ENCODE measurements around the gene DCXR. TPM values are rescaled to one million over a fixed set of nuclear protein-coding genes. Genes with fewer than 3 reads are reported as not detected.

Gene DCXR
- polyA plus RNA-seq, 4 donors: 41.1 to 147 (median 112) TPM

DNA sequence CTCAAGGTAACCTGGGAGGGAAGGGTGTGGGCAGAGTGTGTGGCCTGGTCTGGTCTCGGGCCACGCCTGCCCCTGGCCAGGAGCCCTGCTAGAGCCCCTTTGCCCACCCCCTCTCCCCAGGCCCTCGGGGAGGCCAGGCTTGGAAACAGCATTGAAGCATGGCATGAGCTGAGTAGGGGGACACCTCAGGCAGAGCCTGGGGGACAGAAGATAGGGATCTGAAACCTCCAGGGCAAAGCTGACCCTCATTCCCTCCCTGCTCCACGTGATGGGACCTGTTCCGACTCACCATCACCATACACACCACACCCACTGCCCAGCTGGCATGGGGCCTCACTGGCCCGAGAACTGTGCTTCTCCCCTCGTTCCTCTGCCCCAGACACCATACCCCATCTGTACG is 11.6 kb upstream of the DCXR start:
- 83 to 90% (median 88%) methylated on average over 8 of the region's 8 CpGs for WGBS, 3 donors
- FAIRE-seq: no peak
- Histone ChIP-seq H3K4me1 (ENCODE audit: control insufficient read depth in 3 of 3, insufficient read depth in 2 of 3, low read depth in 1 of 3, low read length in 2 of 3) (peaks cover 2 to 18% (median 4%) of the 10 kb centered on the region in 3 donors), H3K27ac (ENCODE audit: low read depth in 1 of 3, low read length in 2 of 3) (no peak overlapping the region), H3K27me3 (ENCODE audit: control insufficient read depth in 3 of 3, insufficient read depth in 3 of 3, low read length in 3 of 3) (no peaks in the 10 kb centered on the region), H3K36me3 (ENCODE audit: control insufficient read depth in 3 of 3, insufficient read depth in 2 of 3, low read depth in 1 of 3, low read length in 3 of 3) (peaks cover 0 to 55% (median 2%) of the 10 kb centered on the region in 3 donors), H3K9me3 (ENCODE audit: control insufficient read depth in 2 of 2, insufficient read depth in 1 of 2, low read depth in 1 of 2, low read length in 1 of 2) (no peaks in the 10 kb centered on the region), H3K4me3 (ENCODE audit: low read depth in 1 of 3, low read length in 3 of 3) (no peak overlapping the region)
- no peak for DNase-seq

DNA sequence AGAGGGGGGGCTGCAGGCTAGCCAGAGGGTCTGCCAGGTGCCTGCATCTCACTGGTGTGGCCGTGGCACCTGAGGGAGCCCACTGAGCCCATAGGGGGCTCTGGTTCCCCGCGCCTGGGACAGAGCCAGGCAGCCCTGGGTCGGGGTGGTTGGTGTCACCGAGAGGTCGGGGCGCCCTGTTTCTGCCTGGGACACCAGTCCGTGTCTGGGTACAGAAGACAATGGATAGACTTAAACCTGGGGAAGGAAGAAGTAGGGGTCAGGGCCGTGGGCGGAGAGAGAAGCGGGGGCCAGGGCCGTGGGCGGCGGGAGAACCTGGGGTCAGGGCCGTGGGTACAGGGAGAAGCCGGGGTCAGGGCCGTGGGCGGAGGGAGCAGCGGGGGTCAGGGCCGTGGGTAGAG is 11.1 kb upstream of the DCXR start:
- Histone ChIP-seq H3K27ac (ENCODE audit: low read depth in 1 of 3, low read length in 2 of 3) (no peak overlapping the region), H3K9me3 (ENCODE audit: control insufficient read depth in 2 of 2, insufficient read depth in 1 of 2, low read depth in 1 of 2, low read length in 1 of 2) (no peaks in the 10 kb centered on the region), H3K4me3 (ENCODE audit: low read depth in 1 of 3, low read length in 3 of 3) (no peak overlapping the region), H3K36me3 (ENCODE audit: control insufficient read depth in 3 of 3, insufficient read depth in 2 of 3, low read depth in 1 of 3, low read length in 3 of 3) (peaks cover 0 to 50% (median 2%) of the 10 kb centered on the region in 3 donors), H3K4me1 (ENCODE audit: control insufficient read depth in 3 of 3, insufficient read depth in 2 of 3, low read depth in 1 of 3, low read length in 2 of 3) (peaks cover 2 to 18% (median 4%) of the 10 kb centered on the region in 3 donors), H3K27me3 (ENCODE audit: control insufficient read depth in 3 of 3, insufficient read depth in 3 of 3, low read length in 3 of 3) (no peaks in the 10 kb centered on the region)
- WGBS, 3 donors: 87 to 91% (median 89%) methylated on average over 17 to 20 of the region's 20 CpGs
- FAIRE-seq (no peak), DNase-seq (no peak)

- no peak for DNase-seq
- H3K27me3 ChIP-seq (ENCODE audit: control insufficient read depth in 3 of 3, insufficient read depth in 3 of 3, low read length in 3 of 3): no peaks in the 10 kb centered on the region
- H3K27ac ChIP-seq (ENCODE audit: low read depth in 1 of 3, low read length in 2 of 3): no peak overlapping the region
- no peaks in the 10 kb centered on the region for H3K9me3 ChIP-seq (ENCODE audit: control insufficient read depth in 2 of 2, insufficient read depth in 1 of 2, low read depth in 1 of 2, low read length in 1 of 2)
- no peak overlapping the region for H3K4me3 ChIP-seq (ENCODE audit: low read depth in 1 of 3, low read length in 3 of 3)
- FAIRE-seq: no peak
- H3K4me1 ChIP-seq (ENCODE audit: control insufficient read depth in 3 of 3, insufficient read depth in 2 of 3, low read depth in 1 of 3, low read length in 2 of 3): peaks cover 2 to 14% (median 3%) of the 10 kb centered on the region in 3 donors
- 91 to 93% (median 93%) methylated on average over 23 to 25 of the region's 25 CpGs for WGBS, 3 donors
- H3K36me3 ChIP-seq (ENCODE audit: control insufficient read depth in 3 of 3, insufficient read depth in 2 of 3, low read depth in 1 of 3, low read length in 3 of 3): peaks cover 0 to 45% (median 2%) of the 10 kb centered on the region in 3 donors
Measured at GRCh38 chr17:82047914-82048570, 10.5 kb upstream of the DCXR start.

DNA sequence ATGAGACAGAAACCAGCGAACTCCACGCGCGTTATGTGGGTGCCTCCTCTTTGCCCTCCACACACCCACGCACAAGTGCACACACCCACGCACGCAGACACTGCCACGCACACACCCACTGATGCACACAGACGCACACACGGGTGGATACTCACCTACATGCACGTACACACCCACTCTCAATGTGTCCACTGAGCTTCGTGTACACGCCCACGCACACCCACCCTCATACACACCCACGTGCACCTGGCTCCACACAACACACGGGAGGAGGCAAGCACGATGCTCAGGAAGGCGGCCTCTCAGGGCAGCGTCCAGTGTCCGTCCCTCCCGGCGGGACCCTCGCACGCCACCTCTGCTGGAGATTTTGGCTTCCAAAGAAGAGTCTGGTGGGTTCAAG is 9.9 kb upstream of the DCXR start:
- no peak overlapping the region for H3K4me3 ChIP-seq (ENCODE audit: low read depth in 1 of 3, low read length in 3 of 3)
- no peak for FAIRE-seq
- no peaks in the 10 kb centered on the region for H3K9me3 ChIP-seq (ENCODE audit: control insufficient read depth in 2 of 2, insufficient read depth in 1 of 2, low read depth in 1 of 2, low read length in 1 of 2)
- H3K27me3 ChIP-seq (ENCODE audit: control insufficient read depth in 3 of 3, insufficient read depth in 3 of 3, low read length in 3 of 3): no peaks in the 10 kb centered on the region
- peaks cover 0 to 8% (median 1%) of the 10 kb centered on the region in 3 donors for H3K4me1 ChIP-seq (ENCODE audit: control insufficient read depth in 3 of 3, insufficient read depth in 2 of 3, low read depth in 1 of 3, low read length in 2 of 3)
- peaks cover 0 to 42% (median 2%) of the 10 kb centered on the region in 3 donors for H3K36me3 ChIP-seq (ENCODE audit: control insufficient read depth in 3 of 3, insufficient read depth in 2 of 3, low read depth in 1 of 3, low read length in 3 of 3)
- no peak overlapping the region for H3K27ac ChIP-seq (ENCODE audit: low read depth in 1 of 3, low read length in 2 of 3)
- DNase-seq: no peak
- 84 to 86% (median 86%) methylated on average over 24 of the region's 24 CpGs for WGBS, 3 donors

GRCh38 chr17:82046903-82047302 is 9.4 kb upstream of the DCXR start:
- WGBS, 3 donors: 92 to 94% (median 92%) methylated on average over 21 of the region's 21 CpGs
- no peak for FAIRE-seq
- no peak overlapping the region for H3K4me3 ChIP-seq (ENCODE audit: low read depth in 1 of 3, low read length in 3 of 3)

DNA sequence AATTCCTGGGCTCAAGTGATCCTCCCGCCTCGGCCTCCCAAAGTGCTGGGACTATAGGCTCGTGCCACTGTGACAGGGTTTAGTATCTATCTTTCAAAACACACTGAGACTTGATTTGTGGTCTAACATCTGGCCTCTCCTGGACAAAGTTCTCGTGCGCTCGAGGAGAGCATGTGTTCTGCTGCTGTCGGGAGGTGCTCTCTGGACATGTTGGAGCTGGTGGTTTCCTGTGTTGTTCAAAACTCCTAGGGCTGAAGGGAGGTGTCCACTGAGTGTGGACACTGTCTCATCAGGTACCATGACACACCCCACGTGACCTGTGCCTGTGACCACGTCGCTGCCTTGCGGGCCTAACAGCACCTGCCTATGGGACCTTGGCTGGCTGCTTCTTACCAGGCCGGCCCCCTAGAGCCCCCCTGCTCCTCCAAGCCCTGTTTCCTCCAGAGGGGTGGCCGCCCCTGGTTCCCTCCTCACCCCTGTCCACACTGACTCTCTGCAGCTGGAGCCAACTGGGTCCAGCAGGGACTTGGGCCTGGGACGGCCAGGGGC is 8.5 kb upstream of the DCXR start:
- no peak for FAIRE-seq
- Histone ChIP-seq H3K4me1 (ENCODE audit: control insufficient read depth in 3 of 3, insufficient read depth in 2 of 3, low read depth in 1 of 3, low read length in 2 of 3) (peaks cover 0 to 8% (median 1%) of the 10 kb centered on the region in 3 donors), H3K27me3 (ENCODE audit: control insufficient read depth in 3 of 3, insufficient read depth in 3 of 3, low read length in 3 of 3) (no peaks in the 10 kb centered on the region), H3K27ac (ENCODE audit: low read depth in 1 of 3, low read length in 2 of 3) (no peak overlapping the region), H3K9me3 (ENCODE audit: control insufficient read depth in 2 of 2, insufficient read depth in 1 of 2, low read depth in 1 of 2, low read length in 1 of 2) (no peaks in the 10 kb centered on the region), H3K36me3 (ENCODE audit: control insufficient read depth in 3 of 3, insufficient read depth in 2 of 3, low read depth in 1 of 3, low read length in 3 of 3) (peaks cover 0 to 42% (median 2%) of the 10 kb centered on the region in 3 donors), H3K4me3 (ENCODE audit: low read depth in 1 of 3, low read length in 3 of 3) (no peak overlapping the region)
- DNase-seq: no peak
- WGBS, 3 donors: 59 to 74% (median 60%) methylated on average over 14 of the region's 14 CpGs

More at GRCh38 chr17:82046903-82047302, 9.4 kb upstream of the DCXR start:
- Histone ChIP-seq H3K36me3 (ENCODE audit: control insufficient read depth in 3 of 3, insufficient read depth in 2 of 3, low read depth in 1 of 3, low read length in 3 of 3) (peaks cover 0 to 42% (median 2%) of the 10 kb centered on the region in 3 donors), H3K9me3 (ENCODE audit: control insufficient read depth in 2 of 2, insufficient read depth in 1 of 2, low read depth in 1 of 2, low read length in 1 of 2) (no peaks in the 10 kb centered on the region), H3K27ac (ENCODE audit: low read depth in 1 of 3, low read length in 2 of 3) (no peak overlapping the region), H3K4me1 (ENCODE audit: control insufficient read depth in 3 of 3, insufficient read depth in 2 of 3, low read depth in 1 of 3, low read length in 2 of 3) (peaks cover 0 to 8% (median 1%) of the 10 kb centered on the region in 3 donors), H3K27me3 (ENCODE audit: control insufficient read depth in 3 of 3, insufficient read depth in 3 of 3, low read length in 3 of 3) (no peaks in the 10 kb centered on the region)
- DNase-seq: no peak

DNA sequence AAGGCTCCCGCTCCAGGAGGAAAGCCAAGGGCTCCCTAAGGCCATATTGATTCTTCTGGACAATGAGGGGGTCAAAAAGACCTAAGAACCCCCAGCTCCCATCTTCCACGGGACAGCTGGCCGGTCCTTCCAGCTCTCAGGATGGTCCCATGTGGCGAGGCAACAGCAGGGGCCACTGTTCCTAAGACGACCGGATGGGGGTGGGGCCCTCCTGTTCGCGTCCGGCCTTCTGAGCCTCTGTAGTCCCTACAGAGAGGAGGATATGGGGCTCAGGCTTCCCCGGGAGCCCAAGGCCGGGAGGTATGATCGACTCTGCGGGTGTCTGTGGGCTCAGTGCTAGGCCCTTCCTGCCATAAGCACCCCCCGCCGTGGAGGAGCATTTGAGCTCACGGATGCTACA is 6.0 kb upstream of the DCXR start:
- H3K27ac ChIP-seq (ENCODE audit: low read depth in 1 of 3, low read length in 2 of 3): no peak overlapping the region
- no peak for FAIRE-seq
- no peak for DNase-seq
- no peaks in the 10 kb centered on the region for H3K4me1 ChIP-seq (ENCODE audit: control insufficient read depth in 3 of 3, insufficient read depth in 2 of 3, low read depth in 1 of 3, low read length in 2 of 3)
- H3K36me3 ChIP-seq (ENCODE audit: control insufficient read depth in 3 of 3, insufficient read depth in 2 of 3, low read depth in 1 of 3, low read length in 3 of 3): peaks cover 0 to 22% (median 2%) of the 10 kb centered on the region in 3 donors
- H3K27me3 ChIP-seq (ENCODE audit: control insufficient read depth in 3 of 3, insufficient read depth in 3 of 3, low read length in 3 of 3): no peaks in the 10 kb centered on the region
- no peaks in the 10 kb centered on the region for H3K9me3 ChIP-seq (ENCODE audit: control insufficient read depth in 2 of 2, insufficient read depth in 1 of 2, low read depth in 1 of 2, low read length in 1 of 2)
- H3K4me3 ChIP-seq (ENCODE audit: low read depth in 1 of 3, low read length in 3 of 3): no peak overlapping the region
- 76 to 90% (median 88%) methylated on average over 16 of the region's 16 CpGs for WGBS, 3 donors

GRCh38 chr17:82042649-82043048 is 5.2 kb upstream of the DCXR start:
- no peak overlapping the region for H3K27ac ChIP-seq (ENCODE audit: low read depth in 1 of 3, low read length in 2 of 3)
- no peaks in the 10 kb centered on the region for H3K9me3 ChIP-seq (ENCODE audit: control insufficient read depth in 2 of 2, insufficient read depth in 1 of 2, low read depth in 1 of 2, low read length in 1 of 2)
- WGBS, 3 donors: 85 to 93% (median 92%) methylated on average over 9 of the region's 9 CpGs
- peaks cover 0 to 14% (median 0%) of the 10 kb centered on the region in 3 donors for H3K36me3 ChIP-seq (ENCODE audit: control insufficient read depth in 3 of 3, insufficient read depth in 2 of 3, low read depth in 1 of 3, low read length in 3 of 3)
- DNase-seq (no peak), FAIRE-seq (no peak)
- H3K27me3 ChIP-seq (ENCODE audit: control insufficient read depth in 3 of 3, insufficient read depth in 3 of 3, low read length in 3 of 3): no peaks in the 10 kb centered on the region
- H3K4me1 ChIP-seq (ENCODE audit: control insufficient read depth in 3 of 3, insufficient read depth in 2 of 3, low read depth in 1 of 3, low read length in 2 of 3): peaks cover 0 to 5% (median 0%) of the 10 kb centered on the region in 3 donors
- H3K4me3 ChIP-seq (ENCODE audit: low read depth in 1 of 3, low read length in 3 of 3): no peak overlapping the region
